ENCODE data around the gene CDKN2A.

The CDKN2A gene

DNA sequence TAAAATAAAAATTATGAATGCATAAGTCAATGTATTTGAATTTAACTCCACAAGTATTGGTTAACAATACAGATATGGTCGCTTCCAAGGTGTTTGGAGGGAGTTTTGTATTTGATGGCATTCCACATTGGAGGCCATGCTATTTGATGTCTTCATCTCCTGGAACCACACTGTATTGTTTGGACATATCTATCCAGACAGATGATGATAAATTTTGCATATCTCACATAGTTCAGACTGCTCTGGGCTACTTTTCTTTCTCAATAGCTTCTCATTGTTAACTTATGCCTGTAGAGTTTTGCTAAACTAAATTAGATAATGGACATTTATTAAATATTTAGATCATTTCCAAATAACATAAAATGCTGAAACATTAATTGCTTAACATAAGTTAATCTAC, 58.0 kb downstream of the CDKN2A start:
- no peak for DNase-seq

- DNase-seq, result no peak
Observed at GRCh38 chr9:21935631-21936030, 58.6 kb downstream of the CDKN2A start.

GRCh38 chr9:21933865-21934264, 60.3 kb downstream of the CDKN2A start:
- no peak for DNase-seq

DNA sequence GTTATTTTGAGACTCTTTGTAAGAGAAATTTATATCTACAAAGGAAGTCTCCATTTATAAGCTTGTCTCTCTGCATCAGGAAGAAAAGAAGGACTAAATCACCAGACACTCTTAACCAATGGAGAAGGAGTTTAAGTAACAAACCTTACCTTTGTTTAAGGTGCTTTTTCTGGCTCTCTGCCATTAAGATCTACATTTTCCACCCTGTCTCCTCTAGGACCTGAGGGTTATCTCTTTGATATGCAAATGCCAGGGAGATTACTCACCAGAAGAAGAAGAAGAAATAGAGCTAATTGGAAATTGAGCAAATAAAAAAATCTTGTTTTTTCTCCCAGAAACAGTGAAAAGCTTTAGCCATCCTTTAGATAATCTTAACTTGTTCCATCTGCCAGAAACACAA, 60.9 kb downstream of the CDKN2A start:
- no peak for DNase-seq

GRCh38 chr9:21931428-21931827, 62.8 kb downstream of the CDKN2A start:
- no peak for DNase-seq

DNA sequence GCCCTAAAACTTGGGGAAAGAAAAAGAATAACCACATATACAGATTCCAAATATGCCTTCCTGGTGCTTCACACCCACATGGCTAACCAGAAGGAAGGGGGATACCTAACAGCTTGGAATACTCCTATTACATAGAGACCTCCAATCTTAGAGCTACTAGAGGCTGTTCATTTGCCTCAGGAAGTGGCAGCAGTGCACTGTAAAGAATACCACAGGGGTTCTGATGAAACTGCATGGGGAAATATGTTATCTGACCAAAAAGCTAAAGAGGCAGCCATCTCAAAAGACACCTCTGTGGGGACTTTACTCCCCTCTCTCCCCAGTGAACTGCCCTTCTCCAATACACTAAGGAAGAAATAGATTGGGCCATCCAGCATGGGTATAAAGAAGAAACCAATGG, 66.4 kb downstream of the CDKN2A start:
- DNase-seq, result no peak

DNA sequence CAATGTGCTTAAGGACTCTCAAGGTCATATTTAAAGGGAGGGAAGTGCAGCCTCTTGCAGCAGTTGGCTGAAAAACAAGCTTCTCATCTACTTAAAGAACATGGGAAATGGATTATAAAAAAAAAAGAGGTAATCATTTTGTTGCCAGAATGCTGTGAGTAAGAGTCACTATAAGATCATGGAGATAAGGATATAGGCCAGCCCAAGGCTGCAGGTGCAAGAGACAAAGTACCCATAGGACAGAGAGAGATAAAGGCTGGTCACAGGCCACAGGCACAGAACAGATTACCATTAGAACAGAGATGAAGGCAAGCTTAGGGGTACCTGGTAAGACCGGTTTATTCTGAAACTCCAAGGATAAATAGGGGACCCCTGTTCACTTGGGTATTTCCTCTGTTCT, 70.5 kb downstream of the CDKN2A start:
- no peak for DNase-seq

GRCh38 chr9:21919377-21920362, 74.5 kb downstream of the CDKN2A start:
- DNase-seq, result no peak

Data from stimulated activated naive CD4-positive, alpha-beta T cell treated with Interleukin-2 at 50 U/mL for 16 hours (primary cell).